GM12874 (cell line): ENCODE data around the gene CD84.

Experiments
- TF ChIP-seq, protein P1 (sequence below): IDR thresholded peaks from 2 replicates; pipeline ENCODE4 v1.5.1; 2011; ENCODE audit warnings: low read depth, mild to moderate bottlenecking, control low read depth, low read length, moderate library complexity; ENCODE audit not compliant: insufficient read depth

Gene CD84

DNA sequence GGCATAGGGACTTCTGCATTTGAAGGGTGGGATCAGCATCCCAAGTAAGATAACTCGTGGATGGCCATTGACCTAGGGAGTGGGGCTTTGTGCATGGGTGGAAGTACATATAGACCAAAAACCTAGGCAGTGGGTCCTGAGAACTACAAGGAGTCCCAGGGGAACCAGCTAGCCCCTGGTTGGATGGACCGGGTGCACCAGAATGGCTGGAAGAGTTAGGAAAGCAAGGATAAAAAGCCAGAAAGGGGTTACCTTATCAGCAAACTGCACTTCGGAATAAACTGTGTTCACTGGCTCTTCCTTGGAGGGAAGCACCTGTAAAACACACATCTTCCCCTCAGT is 29.7 kb downstream of the CD84 start:
- TF ChIP-seq, protein P1, sequence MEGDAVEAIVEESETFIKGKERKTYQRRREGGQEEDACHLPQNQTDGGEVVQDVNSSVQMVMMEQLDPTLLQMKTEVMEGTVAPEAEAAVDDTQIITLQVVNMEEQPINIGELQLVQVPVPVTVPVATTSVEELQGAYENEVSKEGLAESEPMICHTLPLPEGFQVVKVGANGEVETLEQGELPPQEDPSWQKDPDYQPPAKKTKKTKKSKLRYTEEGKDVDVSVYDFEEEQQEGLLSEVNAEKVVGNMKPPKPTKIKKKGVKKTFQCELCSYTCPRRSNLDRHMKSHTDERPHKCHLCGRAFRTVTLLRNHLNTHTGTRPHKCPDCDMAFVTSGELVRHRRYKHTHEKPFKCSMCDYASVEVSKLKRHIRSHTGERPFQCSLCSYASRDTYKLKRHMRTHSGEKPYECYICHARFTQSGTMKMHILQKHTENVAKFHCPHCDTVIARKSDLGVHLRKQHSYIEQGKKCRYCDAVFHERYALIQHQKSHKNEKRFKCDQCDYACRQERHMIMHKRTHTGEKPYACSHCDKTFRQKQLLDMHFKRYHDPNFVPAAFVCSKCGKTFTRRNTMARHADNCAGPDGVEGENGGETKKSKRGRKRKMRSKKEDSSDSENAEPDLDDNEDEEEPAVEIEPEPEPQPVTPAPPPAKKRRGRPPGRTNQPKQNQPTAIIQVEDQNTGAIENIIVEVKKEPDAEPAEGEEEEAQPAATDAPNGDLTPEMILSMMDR, result no peak

DNA sequence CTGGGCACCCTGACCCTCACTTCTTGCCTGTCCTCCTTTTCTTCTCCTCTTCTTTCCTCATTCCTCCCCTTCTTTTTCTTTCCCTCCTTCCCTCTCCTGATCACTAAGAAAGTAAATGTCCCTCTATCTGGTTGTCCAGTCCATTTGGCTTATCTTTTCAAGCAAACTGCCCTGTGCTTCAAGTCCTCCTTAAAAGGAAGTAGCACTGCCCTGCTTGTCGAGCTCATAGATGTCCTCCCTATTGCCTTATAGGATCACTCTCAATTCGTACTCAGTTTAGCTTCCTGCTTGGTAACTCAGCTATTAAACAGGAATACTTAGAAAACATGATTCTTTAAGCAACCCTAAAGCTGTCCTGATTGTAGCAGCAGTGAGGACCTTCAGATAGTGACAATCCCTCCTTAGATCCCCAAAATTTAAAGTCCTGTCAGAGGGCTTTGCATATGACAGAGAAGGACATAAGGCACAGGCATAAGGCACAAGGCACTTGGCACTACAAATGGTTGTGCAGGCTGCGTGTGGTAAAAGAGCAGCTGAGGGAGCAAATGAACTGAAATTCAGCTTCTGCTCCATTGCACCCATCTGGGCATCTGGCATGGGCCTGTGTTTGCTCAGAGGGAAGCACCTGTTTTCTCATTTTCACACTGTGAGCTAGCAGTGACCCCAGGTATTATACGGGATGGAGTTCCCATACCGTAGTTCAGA is 30.2 kb downstream of the CD84 start:
- TF ChIP-seq, protein P1, result no peak

DNA sequence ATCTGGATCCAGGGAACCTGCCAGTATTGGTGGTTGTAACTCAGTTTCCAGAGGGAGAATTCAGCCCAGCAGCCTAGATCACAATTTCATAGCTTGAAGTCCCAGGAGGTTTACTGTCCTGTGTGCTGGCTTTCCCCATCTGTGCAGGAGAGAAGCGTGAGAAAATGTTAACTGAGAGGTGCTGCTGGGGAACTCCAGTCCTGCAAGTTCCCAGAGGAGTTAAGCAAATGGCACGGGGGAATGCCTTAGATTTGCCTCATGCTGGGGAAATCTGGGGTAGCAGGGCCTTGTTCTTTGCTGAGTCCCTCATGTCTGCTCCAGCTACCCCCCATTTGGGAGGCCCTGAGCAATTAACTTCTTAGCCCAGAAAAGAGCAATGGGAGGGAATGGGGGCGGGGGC is 31.1 kb downstream of the CD84 start:
- TF ChIP-seq, protein P1, result no peak

DNA sequence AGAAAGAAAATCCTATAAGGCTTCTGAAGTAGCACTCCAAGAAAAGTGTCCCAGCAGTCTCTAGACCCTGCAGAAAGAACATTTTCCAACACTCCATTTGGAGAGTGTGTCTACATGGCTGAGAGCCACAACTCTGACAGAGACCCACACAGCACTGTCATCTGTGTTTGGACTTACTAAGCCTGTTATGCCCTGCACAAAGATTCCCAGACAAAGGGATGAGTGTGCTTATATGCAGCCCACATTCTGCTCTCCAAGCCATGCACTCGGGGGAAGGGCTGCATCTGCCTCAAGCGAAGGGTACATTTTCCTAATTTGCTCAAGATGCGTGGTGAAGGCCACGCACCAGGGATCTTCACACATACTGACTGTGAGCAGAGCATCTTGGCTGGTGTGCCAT is 31.9 kb downstream of the CD84 start:
- TF ChIP-seq, protein P1, result no peak

DNA sequence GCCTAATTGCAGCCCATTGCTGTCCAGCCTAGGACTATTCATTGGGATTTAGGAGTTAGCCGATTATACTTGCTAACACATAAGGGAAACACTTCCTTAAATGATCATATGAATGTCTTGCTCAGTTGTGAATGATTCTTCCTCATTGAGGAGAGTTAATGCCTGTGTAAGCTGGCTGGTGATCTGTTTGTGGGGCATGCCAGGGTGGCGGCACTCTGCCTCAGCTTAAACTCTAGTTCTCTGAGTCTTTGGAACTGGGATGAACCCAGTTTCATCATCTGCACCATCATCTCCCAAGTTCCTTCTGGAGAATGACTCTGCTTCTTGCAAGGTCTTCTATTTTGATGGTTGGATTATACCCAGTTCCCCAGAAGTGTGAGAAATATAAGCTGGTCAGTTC is 32.4 kb downstream of the CD84 start:
- TF ChIP-seq, protein P1, result no peak

DNA sequence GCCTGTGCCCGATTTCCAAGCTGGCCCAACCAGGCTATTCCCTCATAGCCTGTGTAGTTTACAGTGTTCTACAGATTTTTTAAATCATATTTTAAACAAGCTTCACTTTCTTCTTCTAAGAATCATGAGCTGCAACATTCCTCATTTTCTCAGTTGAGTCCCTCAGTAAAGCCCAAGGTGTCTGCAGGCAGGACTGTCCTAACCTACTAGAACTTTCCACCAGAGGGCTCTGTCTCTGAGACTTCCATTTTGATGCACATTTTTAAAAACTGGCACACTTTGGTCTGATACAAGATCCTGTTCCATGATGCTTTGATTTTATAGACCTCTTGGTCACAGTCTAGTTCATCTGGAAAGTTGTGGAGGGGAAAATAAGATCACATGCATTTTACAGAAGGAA is 34.6 kb downstream of the CD84 start:
- TF ChIP-seq, protein P1, result peak; percentile 59; the same call in 1 of the 2 replicates

DNA sequence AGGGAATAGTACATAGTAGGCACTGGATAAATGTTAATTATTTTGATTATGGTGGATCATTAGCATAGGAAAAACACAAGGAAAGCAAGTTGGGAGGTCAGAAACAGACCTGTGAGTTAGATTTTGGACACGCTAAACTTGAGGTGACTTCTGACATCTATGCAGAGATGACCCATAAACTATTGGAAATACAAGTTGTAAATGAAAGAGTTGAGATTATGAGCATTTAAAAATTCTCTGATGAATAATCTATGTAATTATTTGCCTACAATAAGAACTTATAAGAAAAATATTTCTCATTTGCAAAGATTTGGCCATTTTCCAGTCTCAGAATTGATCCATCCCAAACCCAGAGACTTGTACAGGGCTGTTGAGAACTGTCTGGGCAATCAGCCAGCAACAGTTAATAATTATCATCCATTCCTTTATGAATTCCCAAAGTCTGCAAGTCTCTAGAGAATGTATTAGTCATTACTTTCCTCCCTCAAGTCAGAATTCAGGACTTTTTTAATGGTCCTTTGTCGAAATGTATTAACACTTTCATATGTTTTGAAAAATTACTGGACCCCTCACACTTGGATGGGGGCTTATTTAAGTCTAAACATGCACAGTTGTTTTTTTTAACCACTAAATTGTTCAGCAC is 36.9 kb downstream of the CD84 start:
- TF ChIP-seq, protein P1, result no peak
